D721Med (cell line): ENCODE results near the gene PRKCSH.

Experiments
- DNase-seq: peaks from one replicate; pipeline ENCODE4 v3.0.0; 2011; ENCODE audit warnings: low spot score; ENCODE audit not compliant: insufficient read length
- FAIRE-seq: peaks from 2 replicates; lab custom pipeline; 2011; peaks lifted over from hg19 to GRCh38; lab: Jason Lieb, UNC
- CTCF ChIP-seq: IDR thresholded peaks from 2 replicates; pipeline ENCODE4 v1.5.1; 2012; ENCODE audit warnings: mild to moderate bottlenecking, control low read depth; ENCODE audit not compliant: insufficient read depth; ENCODE audit errors: missing control alignments

Gene PRKCSH

GRCh38 chr19:11434703-11435056 lies 755 bp upstream of the PRKCSH start:
- DNase-seq = no peak
- no peak for FAIRE-seq
- TF ChIP-seq CTCF = no peak

GRCh38 chr19:11435833-11436313 lies 438 bp downstream of the PRKCSH start:
- no peak for FAIRE-seq
- TF ChIP-seq CTCF = no peak
- DNase-seq = peak; percentile 10

GRCh38 chr19:11437955-11438354 lies 2.5 kb downstream of the PRKCSH start:
- DNase-seq = no peak
- no peak for TF ChIP-seq CTCF
- FAIRE-seq = no peak

- DNase-seq (no peak), FAIRE-seq (no peak)
- TF ChIP-seq CTCF = no peak
Measured at GRCh38 chr19:11444059-11444458, 8.6 kb downstream of the PRKCSH start.

GRCh38 chr19:11445141-11445540 lies 9.7 kb downstream of the PRKCSH start:
- TF ChIP-seq CTCF = no peak
- DNase-seq (no peak), FAIRE-seq (no peak)

- no peak for TF ChIP-seq CTCF
- FAIRE-seq (no peak), DNase-seq (no peak)
Measured at GRCh38 chr19:11446271-11446651, 10.8 kb downstream of the PRKCSH start.

- DNase-seq = peak; percentile 80
- FAIRE-seq = no peak
- peak; percentile 53 for TF ChIP-seq CTCF
Measured at GRCh38 chr19:11446652-11447301, 11.3 kb downstream of the PRKCSH start.
